Memory B cell (primary cell): ENCODE results near the gene GRM8.

Experiments
- ATAC-seq: fragments of 150-1000 bp; cut with Tn5 transposase; 2 replicates; pipeline ENCODE4 v1.10.0; 2021; ENCODE audit warnings: low read depth, mild to moderate bottlenecking, moderate library complexity
- DNase-seq, 2 donors: peaks; one replicate each; pipeline ENCODE4 v3.0.0; 2022; ENCODE audit warnings: low spot score in 2 of 2
- H3K27ac Mint-ChIP-seq: one replicate; pipeline ENCODE4 v1.8.0; 2022; ENCODE audit warnings: mild to moderate bottlenecking, moderate library complexity, mixed read lengths
- H3K27me3 Mint-ChIP-seq: one replicate; pipeline ENCODE4 v1.8.0; 2022; ENCODE audit warnings: mixed read lengths
- H3K36me3 Mint-ChIP-seq: one replicate; pipeline ENCODE4 v1.8.0; 2022; ENCODE audit warnings: mild to moderate bottlenecking, mixed read lengths
- H3K4me1 Mint-ChIP-seq: one replicate; pipeline ENCODE4 v1.8.0; 2022; ENCODE audit warnings: mixed read lengths
- H3K4me3 Mint-ChIP-seq: one replicate; pipeline ENCODE4 v1.8.0; 2022; ENCODE audit warnings: mild to moderate bottlenecking, moderate library complexity, mixed read lengths
- H3K9me3 Mint-ChIP-seq: one replicate; pipeline ENCODE4 v1.8.0; 2022; ENCODE audit warnings: mixed read lengths

Gene GRM8

DNA sequence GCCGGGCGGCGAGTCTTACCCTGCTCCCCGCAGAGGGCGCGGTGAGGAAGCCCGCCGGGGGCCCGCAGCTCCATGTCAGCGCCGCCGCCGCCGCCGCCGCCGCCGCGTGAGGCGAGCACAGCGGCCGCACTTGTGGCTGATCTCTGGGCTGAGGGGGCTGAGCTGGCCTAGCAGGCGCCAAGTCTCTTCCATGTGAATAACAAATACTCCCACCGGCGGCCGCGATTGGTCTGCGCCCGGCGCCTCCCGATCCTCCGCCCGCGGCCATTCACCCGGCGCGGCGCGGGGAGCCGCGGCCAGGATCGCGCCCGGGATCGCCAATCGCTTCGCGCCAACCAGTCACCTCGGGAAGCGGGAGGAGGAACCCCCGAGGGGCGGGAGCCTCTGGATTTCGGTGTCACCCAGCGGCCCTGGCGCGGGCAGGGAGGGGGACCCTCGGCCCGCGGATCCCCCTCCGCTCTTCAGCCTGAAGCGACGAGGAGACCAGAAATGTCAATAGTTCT, at the start of gene GRM8:
GRM8 (minus strand) TSS at position 164 of the 503 bp plus-strand sequence.
- no peaks in the 10 kb centered on the region for H3K36me3 Mint-ChIP-seq

DNA sequence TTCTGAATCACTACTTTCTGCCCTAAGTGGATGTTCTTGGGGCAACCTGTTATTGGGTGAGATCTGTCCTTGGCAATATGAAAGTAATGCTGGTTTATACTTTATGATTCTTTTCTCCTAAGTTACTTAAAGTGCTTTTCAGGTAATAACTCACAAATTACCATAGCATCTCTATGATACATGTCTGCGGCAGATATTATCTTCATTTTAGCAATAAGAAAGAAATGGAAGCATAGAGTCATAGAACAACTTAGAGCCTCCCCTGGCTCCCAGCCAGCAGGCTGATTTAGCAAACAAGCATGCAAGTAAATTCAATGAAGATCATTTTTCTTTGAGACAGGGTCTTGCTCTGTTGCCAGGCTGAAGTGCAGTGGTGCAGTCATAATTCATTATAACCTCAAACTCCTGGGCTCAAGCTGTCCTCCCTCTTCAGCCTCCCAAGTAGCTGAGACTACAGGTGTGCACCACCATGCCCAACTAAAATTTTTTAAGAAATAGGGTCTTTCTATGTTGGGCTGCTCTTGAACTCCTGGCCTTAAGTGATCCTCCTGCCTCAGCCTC, 38.1 kb upstream of the GRM8 start:
- no peaks in the 10 kb centered on the region for H3K4me1 Mint-ChIP-seq
- H3K27me3 Mint-ChIP-seq = peaks cover 6% of the 10 kb centered on the region
- DNase-seq (no peak), ATAC-seq (no peak)
- H3K27ac Mint-ChIP-seq = no peak overlapping the region
- H3K9me3 Mint-ChIP-seq = no peaks in the 10 kb centered on the region
- H3K4me3 Mint-ChIP-seq = no peak overlapping the region
- H3K36me3 Mint-ChIP-seq = no peaks in the 10 kb centered on the region

More for the DNA sequence above, at the start of gene GRM8:
- DNase-seq (peak in 1 of 2 donors; percentile 30), ATAC-seq (peak; percentile 33)
- Mint-ChIP-seq H3K4me3 (peak within 1 kb of the TSS; percentile 88), H3K9me3 (no peaks in the 10 kb centered on the region), H3K27ac (no peak within 1 kb of the TSS), H3K4me1 (peaks cover 10% of the 10 kb centered on the region), H3K27me3 (peaks cover 23% of the 10 kb centered on the region)

DNA sequence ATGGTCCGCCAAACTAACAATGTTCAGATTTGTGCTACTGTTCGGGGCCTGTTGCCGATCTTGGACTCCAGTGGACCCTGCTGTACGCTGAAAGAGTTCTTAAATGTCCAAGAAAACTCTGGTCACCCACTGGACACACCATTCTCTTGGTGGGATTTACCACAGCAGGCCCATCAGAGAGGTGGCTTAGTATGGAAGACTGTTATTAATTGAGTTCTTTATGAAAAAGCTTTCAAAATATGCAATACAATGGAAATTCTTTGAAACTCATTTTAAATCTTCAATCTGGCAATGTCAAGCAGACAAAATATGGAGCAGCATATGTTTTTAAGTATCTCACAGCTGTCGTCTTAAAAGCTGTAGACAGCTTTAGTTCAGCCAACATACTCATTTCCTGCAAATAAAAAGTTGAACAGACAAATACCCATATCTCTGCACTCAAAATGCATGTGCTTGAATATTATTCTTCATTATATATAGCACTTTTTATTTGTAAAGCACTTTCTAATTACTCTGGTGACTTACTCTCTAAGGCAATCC, 37.4 kb upstream of the GRM8 start:
- no peaks in the 10 kb centered on the region for H3K36me3 Mint-ChIP-seq
- peaks cover 6% of the 10 kb centered on the region for H3K27me3 Mint-ChIP-seq
- H3K27ac Mint-ChIP-seq = no peak overlapping the region
- H3K4me3 Mint-ChIP-seq = no peak overlapping the region
- H3K9me3 Mint-ChIP-seq = no peaks in the 10 kb centered on the region
- H3K4me1 Mint-ChIP-seq = no peaks in the 10 kb centered on the region
- DNase-seq = no peak
- no peak for ATAC-seq

DNA sequence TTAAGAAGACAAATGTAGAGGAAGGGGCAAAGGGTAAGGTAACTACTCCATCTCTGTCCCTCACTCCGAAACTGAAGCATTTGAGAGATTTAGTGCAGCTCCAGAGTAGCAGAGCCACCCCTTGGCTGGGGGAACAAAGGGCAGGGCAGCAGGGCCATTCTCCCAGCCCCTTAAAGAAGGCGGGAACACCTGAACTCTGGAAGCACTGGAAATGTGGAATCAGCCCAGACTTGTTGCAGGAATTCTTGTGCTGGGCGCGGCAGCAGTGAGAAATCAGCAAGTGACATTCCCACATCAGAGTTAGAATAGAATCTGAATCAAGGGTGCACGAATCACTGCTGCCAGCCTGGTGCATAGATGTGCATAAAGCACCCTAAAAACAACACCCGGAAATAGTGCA, 34.4 kb upstream of the GRM8 start:
- Mint-ChIP-seq H3K9me3 (no peaks in the 10 kb centered on the region), H3K4me3 (no peak overlapping the region), H3K27me3 (peaks cover 8% of the 10 kb centered on the region), H3K4me1 (no peaks in the 10 kb centered on the region), H3K36me3 (no peaks in the 10 kb centered on the region), H3K27ac (no peak overlapping the region)
- no peak for ATAC-seq
- no peak for DNase-seq

DNA sequence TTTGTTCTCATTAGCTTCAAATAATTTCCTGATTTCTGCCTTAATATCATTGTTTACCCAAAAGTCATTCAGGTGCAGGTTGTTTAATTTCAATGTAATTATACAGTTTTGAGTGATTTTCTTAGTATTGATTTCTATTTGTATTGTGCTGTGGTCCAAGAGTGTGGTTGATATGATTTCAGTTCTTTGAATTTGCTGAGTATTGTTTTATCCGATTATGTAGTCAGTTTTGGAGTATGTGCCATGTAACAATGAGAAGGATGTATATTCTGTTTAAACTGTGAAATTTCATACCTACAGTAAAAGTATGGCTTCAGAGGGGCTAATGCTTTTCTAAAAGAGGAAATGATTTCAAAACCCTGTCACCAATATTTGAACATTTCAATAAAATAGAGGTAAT, 17.4 kb upstream of the GRM8 start:
- Mint-ChIP-seq H3K9me3 (no peaks in the 10 kb centered on the region), H3K27ac (no peak overlapping the region), H3K27me3 (peaks cover 10% of the 10 kb centered on the region), H3K36me3 (no peaks in the 10 kb centered on the region), H3K4me1 (no peaks in the 10 kb centered on the region), H3K4me3 (no peak overlapping the region)
- ATAC-seq (no peak), DNase-seq (no peak)

DNA sequence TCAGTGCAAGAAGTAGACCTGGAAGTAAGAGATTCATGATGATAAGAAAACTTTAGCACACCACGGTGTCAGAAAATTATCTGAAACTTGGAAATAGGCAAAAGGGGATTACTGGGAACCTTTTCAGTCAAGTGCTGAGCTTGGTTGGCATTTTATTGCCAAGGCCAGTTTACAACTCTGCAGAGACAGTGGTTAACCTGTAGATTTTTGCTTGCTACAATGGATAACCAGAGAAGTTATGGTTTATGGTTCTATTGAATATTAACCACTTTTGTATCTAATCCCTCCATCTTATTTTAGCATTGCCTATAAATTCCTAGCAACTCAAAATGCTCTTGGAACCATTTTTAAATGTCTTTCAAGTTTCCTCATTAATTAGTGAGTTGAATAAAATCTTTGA, 13.3 kb upstream of the GRM8 start:
- DNase-seq = no peak
- Mint-ChIP-seq H3K27me3 (peaks cover 13% of the 10 kb centered on the region), H3K4me1 (no peaks in the 10 kb centered on the region), H3K9me3 (no peaks in the 10 kb centered on the region), H3K27ac (no peak overlapping the region), H3K4me3 (no peak overlapping the region), H3K36me3 (no peaks in the 10 kb centered on the region)
- ATAC-seq = no peak

DNA sequence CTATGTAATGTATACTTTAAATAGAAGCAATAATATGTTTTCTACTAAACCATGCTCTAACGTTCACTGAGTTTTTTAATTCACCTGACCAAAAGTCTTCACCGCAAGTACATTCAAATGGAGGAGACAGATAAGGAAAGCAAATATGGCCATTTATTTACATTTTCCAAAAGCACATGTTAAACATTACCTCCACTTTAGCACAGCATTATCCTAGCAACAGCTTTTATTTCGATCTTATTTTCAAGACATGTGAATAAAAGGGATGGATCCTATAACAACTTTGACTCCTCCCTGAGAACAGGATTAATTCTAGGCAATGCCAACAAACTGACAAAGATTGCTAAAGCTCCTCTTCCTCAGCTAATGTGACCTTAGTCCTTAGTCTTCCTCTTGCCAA, 11.5 kb upstream of the GRM8 start:
- DNase-seq = no peak
- peaks cover 2% of the 10 kb centered on the region for H3K36me3 Mint-ChIP-seq
- no peak overlapping the region for H3K27ac Mint-ChIP-seq
- H3K4me1 Mint-ChIP-seq = no peaks in the 10 kb centered on the region
- H3K27me3 Mint-ChIP-seq = peaks cover 15% of the 10 kb centered on the region
- peaks cover 3% of the 10 kb centered on the region for H3K9me3 Mint-ChIP-seq
- no peak for ATAC-seq
- no peak overlapping the region for H3K4me3 Mint-ChIP-seq

DNA sequence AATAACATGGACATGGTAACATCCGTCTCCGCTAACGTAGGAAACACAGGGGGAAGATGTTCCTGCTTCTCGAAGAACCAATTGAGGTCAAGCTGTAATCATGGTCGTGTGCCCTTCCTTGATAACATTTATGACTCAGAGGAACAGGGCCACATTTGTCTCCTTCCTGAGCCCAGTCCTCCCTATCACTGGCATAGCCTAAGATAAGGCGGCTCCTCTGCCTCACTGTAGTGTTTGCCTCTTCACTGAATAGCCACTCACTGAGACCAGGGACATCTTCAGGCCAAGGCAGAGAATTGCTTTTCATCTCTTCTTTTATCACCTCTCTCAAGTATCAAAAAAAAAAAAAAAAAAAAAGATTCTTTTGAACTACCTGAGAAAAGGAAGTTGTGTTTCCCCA, 5.4 kb upstream of the GRM8 start:
- DNase-seq (no peak), ATAC-seq (no peak)
- Mint-ChIP-seq H3K9me3 (peaks cover 5% of the 10 kb centered on the region), H3K36me3 (peaks cover 2% of the 10 kb centered on the region), H3K27ac (no peak overlapping the region), H3K27me3 (peaks cover 27% of the 10 kb centered on the region), H3K4me1 (no peaks in the 10 kb centered on the region), H3K4me3 (no peak overlapping the region)

DNA sequence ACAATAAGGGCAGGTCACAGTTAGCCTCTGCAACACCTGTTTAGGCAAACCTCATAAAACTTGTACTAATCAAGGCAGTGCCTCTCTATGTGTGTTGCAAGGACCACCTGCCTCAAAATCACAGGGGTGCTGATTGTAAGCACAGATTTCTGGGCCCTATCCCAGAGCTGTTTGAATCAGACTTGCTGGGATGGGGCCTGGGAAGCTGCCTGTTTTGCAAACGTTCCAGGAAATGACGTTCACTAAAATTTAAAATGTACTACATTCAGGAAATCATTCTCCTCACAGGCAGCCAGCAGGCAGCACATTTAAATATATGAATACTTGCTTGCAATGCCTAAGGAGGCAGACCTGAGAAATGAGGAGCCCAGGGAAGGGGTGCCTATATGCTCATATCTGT, 4.3 kb upstream of the GRM8 start:
- ATAC-seq = no peak
- Mint-ChIP-seq H3K27ac (no peak overlapping the region), H3K4me3 (no peak overlapping the region), H3K4me1 (peaks cover 5% of the 10 kb centered on the region), H3K9me3 (peaks cover 5% of the 10 kb centered on the region), H3K27me3 (peaks cover 30% of the 10 kb centered on the region), H3K36me3 (peaks cover 2% of the 10 kb centered on the region)
- no peak for DNase-seq

DNA sequence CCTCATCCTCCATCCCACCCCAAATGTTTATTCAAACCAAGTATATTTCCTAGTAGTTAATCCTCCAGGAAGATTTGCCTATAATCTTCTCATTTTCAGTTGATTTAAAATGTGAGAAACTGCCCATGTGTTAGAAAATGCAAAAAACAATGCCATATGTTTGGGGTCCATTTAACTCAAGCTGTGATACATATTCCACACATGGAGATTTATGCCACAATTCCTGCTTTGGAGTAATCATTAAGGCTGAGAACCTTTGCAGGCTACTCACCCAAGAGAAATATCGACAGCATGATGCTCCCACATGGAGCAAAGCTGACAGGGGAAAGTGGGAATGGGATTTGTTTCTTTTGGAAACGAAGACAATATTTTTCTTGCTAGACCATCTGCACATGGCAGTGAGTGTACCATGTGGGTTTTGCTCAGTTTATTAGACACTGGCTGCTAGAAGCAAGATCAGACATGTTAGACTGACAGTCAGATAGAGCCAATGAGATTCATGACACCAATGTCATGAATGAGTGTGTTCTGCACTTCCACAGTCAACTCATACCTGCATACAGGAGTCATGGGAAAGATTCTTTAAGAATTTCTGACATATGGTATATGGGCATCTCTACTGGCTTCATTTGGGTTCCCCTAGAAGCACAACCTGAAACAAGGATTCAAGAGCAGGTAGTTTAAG, 3.4 kb upstream of the GRM8 start:
- H3K4me3 Mint-ChIP-seq = no peak overlapping the region
- H3K4me1 Mint-ChIP-seq = peaks cover 10% of the 10 kb centered on the region
- ATAC-seq = no peak
- H3K36me3 Mint-ChIP-seq = peaks cover 2% of the 10 kb centered on the region
- peaks cover 31% of the 10 kb centered on the region for H3K27me3 Mint-ChIP-seq
- H3K9me3 Mint-ChIP-seq = peaks cover 5% of the 10 kb centered on the region
- DNase-seq = no peak
- no peak overlapping the region for H3K27ac Mint-ChIP-seq

DNA sequence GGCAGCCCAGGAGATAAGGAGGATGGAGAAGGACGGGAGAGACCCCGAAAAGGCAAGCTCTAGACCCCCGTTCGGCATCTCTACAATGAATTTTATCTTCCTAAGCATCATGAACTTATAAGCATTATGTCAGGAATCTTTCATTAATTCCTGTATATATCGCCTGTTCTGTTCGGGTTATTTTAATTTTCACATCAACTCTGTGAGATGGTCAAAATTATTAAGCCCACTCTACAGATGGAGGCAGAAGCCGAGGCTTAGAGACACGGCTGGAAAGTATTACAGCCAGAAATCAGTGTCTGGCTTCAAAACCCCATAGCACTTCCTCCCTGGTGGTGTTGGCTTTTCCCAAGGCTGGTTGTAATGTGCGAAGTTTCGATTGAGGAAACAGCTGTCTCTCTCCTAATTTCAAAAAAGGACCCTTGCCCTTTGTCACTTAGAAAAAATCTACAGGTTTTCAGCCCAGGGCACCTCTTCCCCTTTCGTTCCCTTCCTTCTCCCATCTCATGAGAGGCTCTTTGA, 1.5 kb upstream of the GRM8 start:
- no peak for ATAC-seq
- Mint-ChIP-seq H3K36me3 (no peaks in the 10 kb centered on the region), H3K9me3 (peaks cover 2% of the 10 kb centered on the region), H3K27me3 (peaks cover 29% of the 10 kb centered on the region), H3K4me3 (peak overlapping the region; percentile 88), H3K4me1 (peaks cover 10% of the 10 kb centered on the region), H3K27ac (no peak overlapping the region)
- no peak for DNase-seq

DNA sequence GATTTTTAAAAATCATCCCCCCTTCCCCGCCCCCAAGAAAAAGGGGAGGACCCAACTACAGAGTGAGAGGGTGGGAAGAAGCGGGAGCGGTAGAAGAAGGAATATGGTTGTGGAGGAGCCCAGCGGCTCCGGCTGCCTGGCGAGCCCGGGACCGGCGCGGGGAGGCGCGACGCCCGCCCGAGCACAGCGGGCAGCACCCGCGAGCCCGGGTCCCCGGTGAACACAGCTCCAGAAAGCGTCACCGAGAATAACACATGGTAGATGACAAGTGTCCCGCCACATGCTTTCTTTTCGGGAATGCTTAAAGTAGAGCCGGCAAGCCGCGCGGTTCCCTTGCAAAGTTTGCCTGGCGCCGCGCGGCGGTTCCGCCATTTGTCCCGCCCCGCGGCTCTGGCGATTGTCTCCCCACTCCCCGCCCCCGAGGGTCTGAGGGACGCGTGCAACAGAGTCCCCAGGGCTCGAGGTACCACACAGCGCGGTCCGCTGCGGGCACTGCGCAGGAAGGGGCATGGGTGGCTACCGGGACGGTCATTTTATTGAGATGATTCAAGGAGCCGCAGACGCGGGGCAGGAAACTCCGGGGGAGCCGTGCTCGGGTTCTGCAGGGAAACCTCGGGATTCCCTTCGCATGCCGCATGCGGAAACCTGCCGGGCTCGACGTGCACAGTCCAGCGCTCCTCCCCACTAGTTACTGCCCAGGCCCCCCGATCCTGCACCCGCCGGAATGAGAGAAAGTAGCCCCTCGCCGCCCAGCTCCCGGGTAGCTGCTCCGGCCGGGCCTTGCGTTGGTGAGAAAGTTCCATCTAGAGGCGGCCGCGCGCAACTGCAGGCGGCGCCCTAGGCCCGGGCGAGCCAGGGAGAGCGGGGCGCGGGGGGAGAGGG, 781 bp upstream of the GRM8 start:
- peak; percentile 43 to 72 for DNase-seq
- peaks cover 25% of the 10 kb centered on the region for H3K27me3 Mint-ChIP-seq
- H3K4me1 Mint-ChIP-seq = peaks cover 10% of the 10 kb centered on the region
- ATAC-seq = peak; percentile 77
- H3K9me3 Mint-ChIP-seq = no peaks in the 10 kb centered on the region
- no peaks in the 10 kb centered on the region for H3K36me3 Mint-ChIP-seq
- no peak overlapping the region for H3K27ac Mint-ChIP-seq
- peak overlapping the region; percentile 88 for H3K4me3 Mint-ChIP-seq

DNA sequence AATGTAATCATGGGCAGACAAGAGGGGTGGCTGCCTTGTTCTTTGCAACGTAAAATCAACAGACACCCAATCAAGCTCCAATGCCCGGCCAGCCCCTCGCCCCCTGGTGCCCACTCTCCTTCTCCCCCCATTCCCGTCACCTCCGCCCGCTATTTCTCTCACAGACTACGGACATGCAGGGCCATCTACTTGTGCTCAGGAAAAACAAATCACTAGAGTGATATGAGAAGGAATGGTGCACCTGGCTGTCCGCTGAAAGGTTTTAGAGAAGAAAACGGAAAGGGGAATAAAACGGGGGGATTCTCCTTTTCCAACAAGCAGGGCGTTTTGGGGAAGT, 396 bp downstream of the GRM8 start:
- no peaks in the 10 kb centered on the region for H3K9me3 Mint-ChIP-seq
- H3K4me3 Mint-ChIP-seq = peak overlapping the region; percentile 88
- no peak overlapping the region for H3K27ac Mint-ChIP-seq
- peaks cover 23% of the 10 kb centered on the region for H3K27me3 Mint-ChIP-seq
- ATAC-seq (no peak), DNase-seq (no peak)
- H3K36me3 Mint-ChIP-seq = no peaks in the 10 kb centered on the region
- peaks cover 10% of the 10 kb centered on the region for H3K4me1 Mint-ChIP-seq
